ENCODE results near the gene SLIT1. TPM values are rescaled to one million over a fixed set of nuclear protein-coding genes. Genes with fewer than 3 reads are reported as not detected.

SLIT1 gene
- total RNA-seq, 1 experiment from 2014 or later = 1.0 TPM

Other genes with a start within 250 kb of the SLIT1 start
- 10.4 and 11.4 TPM in 2 replicates for gene ARHGAP19, start 106.7 kb upstream of the SLIT1 start, total RNA-seq (2014; rRNA removed; shearing (Covaris generic); ENCODE audit: low replicate concordance)
- gene FRAT1, start 133.3 kb upstream of the SLIT1 start, total RNA-seq (2014; rRNA removed; shearing (Covaris generic); ENCODE audit: low replicate concordance) = 2.5 and 3.6 TPM in 2 replicates
- 8.3 and 12.0 TPM in 2 replicates for gene FRAT2, start 148.8 kb upstream of the SLIT1 start, total RNA-seq (2014; rRNA removed; shearing (Covaris generic); ENCODE audit: low replicate concordance)
- gene RRP12, start 215.4 kb upstream of the SLIT1 start, total RNA-seq (2014; rRNA removed; shearing (Covaris generic); ENCODE audit: low replicate concordance) = 16.2 and 16.5 TPM in 2 replicates
- 234 and 237 TPM in 2 replicates for gene PGAM1, start 240.2 kb upstream of the SLIT1 start, total RNA-seq (2014; rRNA removed; shearing (Covaris generic); ENCODE audit: low replicate concordance)